ENCODE measurements around the gene HLF.

GRCh38 chr17:55318715-55319487 lies 54.1 kb downstream of the HLF start:
- TF ChIP-seq CREB1 (CRISPR knock-in tag; IDR thresholded peaks at IDR 0.05; ENCODE audit: low read depth) (no peak), CTCF (conservative IDR thresholded peaks at IDR 0.05; ENCODE audit: low read depth in 2 of 2) (no peak)

Data from GM23338 (cell line).